ENCODE data around the gene GOLGA5.

DNA sequence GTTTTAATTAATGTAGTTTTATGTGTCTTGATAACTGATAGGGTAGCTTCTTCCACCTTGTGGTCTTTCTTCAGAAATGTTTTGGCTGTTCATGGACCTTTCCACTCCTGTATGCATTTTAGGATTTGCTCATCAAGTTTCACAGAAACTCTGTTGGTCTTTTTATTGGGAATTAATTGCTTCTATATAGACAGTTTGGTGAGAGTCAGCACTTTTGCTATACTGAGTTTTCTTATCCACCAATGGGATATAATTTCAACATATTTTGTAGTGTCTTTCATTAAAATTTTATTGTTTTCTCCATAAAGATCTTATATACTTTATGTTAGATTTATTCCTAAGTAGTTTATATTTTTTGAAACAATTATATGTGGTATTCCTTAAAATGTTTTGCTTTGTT, 7.8 kb downstream of the GOLGA5 start:
- TF ChIP-seq, protein P1, sequence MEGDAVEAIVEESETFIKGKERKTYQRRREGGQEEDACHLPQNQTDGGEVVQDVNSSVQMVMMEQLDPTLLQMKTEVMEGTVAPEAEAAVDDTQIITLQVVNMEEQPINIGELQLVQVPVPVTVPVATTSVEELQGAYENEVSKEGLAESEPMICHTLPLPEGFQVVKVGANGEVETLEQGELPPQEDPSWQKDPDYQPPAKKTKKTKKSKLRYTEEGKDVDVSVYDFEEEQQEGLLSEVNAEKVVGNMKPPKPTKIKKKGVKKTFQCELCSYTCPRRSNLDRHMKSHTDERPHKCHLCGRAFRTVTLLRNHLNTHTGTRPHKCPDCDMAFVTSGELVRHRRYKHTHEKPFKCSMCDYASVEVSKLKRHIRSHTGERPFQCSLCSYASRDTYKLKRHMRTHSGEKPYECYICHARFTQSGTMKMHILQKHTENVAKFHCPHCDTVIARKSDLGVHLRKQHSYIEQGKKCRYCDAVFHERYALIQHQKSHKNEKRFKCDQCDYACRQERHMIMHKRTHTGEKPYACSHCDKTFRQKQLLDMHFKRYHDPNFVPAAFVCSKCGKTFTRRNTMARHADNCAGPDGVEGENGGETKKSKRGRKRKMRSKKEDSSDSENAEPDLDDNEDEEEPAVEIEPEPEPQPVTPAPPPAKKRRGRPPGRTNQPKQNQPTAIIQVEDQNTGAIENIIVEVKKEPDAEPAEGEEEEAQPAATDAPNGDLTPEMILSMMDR (IDR thresholded peaks at IDR 0.05; ENCODE audit: insufficient read depth, low read length) = no peak
- TF ChIP-seq POLR2AphosphoS5 (IDR thresholded peaks at IDR 0.05; ENCODE audit: low read depth) (no peak), GABPA (IDR thresholded peaks at IDR 0.05; ENCODE audit: low read depth) (no peak), SPI1 (IDR thresholded peaks at IDR 0.05; ENCODE audit: borderline replicate concordance, low read depth) (no peak)
- TF ChIP-seq, protein P2, sequence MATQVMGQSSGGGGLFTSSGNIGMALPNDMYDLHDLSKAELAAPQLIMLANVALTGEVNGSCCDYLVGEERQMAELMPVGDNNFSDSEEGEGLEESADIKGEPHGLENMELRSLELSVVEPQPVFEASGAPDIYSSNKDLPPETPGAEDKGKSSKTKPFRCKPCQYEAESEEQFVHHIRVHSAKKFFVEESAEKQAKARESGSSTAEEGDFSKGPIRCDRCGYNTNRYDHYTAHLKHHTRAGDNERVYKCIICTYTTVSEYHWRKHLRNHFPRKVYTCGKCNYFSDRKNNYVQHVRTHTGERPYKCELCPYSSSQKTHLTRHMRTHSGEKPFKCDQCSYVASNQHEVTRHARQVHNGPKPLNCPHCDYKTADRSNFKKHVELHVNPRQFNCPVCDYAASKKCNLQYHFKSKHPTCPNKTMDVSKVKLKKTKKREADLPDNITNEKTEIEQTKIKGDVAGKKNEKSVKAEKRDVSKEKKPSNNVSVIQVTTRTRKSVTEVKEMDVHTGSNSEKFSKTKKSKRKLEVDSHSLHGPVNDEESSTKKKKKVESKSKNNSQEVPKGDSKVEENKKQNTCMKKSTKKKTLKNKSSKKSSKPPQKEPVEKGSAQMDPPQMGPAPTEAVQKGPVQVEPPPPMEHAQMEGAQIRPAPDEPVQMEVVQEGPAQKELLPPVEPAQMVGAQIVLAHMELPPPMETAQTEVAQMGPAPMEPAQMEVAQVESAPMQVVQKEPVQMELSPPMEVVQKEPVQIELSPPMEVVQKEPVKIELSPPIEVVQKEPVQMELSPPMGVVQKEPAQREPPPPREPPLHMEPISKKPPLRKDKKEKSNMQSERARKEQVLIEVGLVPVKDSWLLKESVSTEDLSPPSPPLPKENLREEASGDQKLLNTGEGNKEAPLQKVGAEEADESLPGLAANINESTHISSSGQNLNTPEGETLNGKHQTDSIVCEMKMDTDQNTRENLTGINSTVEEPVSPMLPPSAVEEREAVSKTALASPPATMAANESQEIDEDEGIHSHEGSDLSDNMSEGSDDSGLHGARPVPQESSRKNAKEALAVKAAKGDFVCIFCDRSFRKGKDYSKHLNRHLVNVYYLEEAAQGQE (IDR thresholded peaks at IDR 0.05; ENCODE audit: insufficient replicate concordance, low read depth) = no peak

Measured in HL-60 (cell line).